Neural cell (in vitro differentiated cells): ENCODE results near the gene RUSC1. TPM values are rescaled to one million over a fixed set of nuclear protein-coding genes. Genes with fewer than 3 reads are reported as not detected.
"Not testable (repeated sequence)": the region's sequence is repeated elsewhere in the genome, so short reads cannot be mapped to it uniquely, and the experiment has no call there.

Source experiments
- H2AFZ ChIP-seq: fragments of 200-600, 300-800 bp; sonication (generic), shearing (Covaris generic); 2 replicates; pipeline ENCODE4 v1.6.0; 2014; ENCODE audit warnings: low read depth, mild to moderate bottlenecking, antibody characterized with exemption, low read length, moderate library complexity
- H3F3A ChIP-seq: fragments of 200-600 bp; shearing (Covaris generic); 2 replicates; pipeline ENCODE4 v1.6.1; 2016; ENCODE audit warnings: mild to moderate bottlenecking, moderate library complexity, mixed read lengths, antibody characterized with exemption, low read length; ENCODE audit not compliant: insufficient read depth, poor library complexity, severe bottlenecking
- H3K27ac ChIP-seq: fragments of 200-600, 300-800 bp; sonication (generic), shearing (Covaris generic); 2 replicates; pipeline ENCODE4 v1.5.1; 2014; ENCODE audit warnings: mild to moderate bottlenecking, low read length, moderate library complexity
- H3K27me3 ChIP-seq: fragments of 300-800, 200-600 bp; sonication (generic), shearing (Covaris generic); 2 replicates; pipeline ENCODE4 v1.6.0; 2014; ENCODE audit warnings: mild to moderate bottlenecking, low read depth, low read length, moderate library complexity; ENCODE audit not compliant: insufficient read depth
- H3K36me3 ChIP-seq: fragments of 300-800, 200-600 bp; sonication (generic), shearing (Covaris generic); 2 replicates; pipeline ENCODE4 v1.5.1; 2014; ENCODE audit warnings: mild to moderate bottlenecking, antibody characterized with exemption, low read length, moderate library complexity; ENCODE audit not compliant: insufficient read depth
- H3K4me2 ChIP-seq: fragments of 300-800, 200-600 bp; sonication (generic), shearing (Covaris generic); 2 replicates; pipeline ENCODE4 v1.6.0; 2014; ENCODE audit warnings: mild to moderate bottlenecking, low read length
- H3K4me3 ChIP-seq: fragments of 300-800, 200-600 bp; sonication (generic), shearing (Covaris generic); 2 replicates; pipeline ENCODE4 v1.5.1; 2014; ENCODE audit warnings: mild to moderate bottlenecking, low read length, moderate library complexity
- H3K79me2 ChIP-seq: fragments of 200-600 bp; shearing (Covaris generic); replicated peaks from 2 replicates; pipeline ENCODE4 v1.6.0; 2014; ENCODE audit warnings: mild to moderate bottlenecking, low read length, moderate library complexity; ENCODE audit not compliant: insufficient read depth
- H3K9ac ChIP-seq: fragments of 300-800, 200-600 bp; sonication (generic), shearing (Covaris generic); 2 replicates; pipeline ENCODE4 v1.6.1; 2016; ENCODE audit warnings: mild to moderate bottlenecking, low read length, mixed read lengths
- H3K9me2 ChIP-seq: fragments of 200-600 bp; shearing (Covaris generic); 2 replicates; pipeline ENCODE4 v1.6.1; 2016; ENCODE audit warnings: mild to moderate bottlenecking, low read length, mixed read lengths; ENCODE audit not compliant: insufficient read depth
- H3K9me3 ChIP-seq: fragments of 200-600, 300-800 bp; sonication (generic), shearing (Covaris generic); 2 replicates; pipeline ENCODE4 v1.6.1; 2016; ENCODE audit warnings: mild to moderate bottlenecking, mixed run types, low read length, moderate library complexity, mixed read lengths
- H4K20me1 ChIP-seq: fragments of 200-600 bp; shearing (Covaris generic); 2 replicates; pipeline ENCODE4 v1.6.1; 2016; ENCODE audit warnings: mild to moderate bottlenecking, mixed run types; ENCODE audit not compliant: insufficient read depth
- MXI1 ChIP-seq: fragments of 450-650 bp; conservative IDR thresholded peaks from 2 replicates; pipeline ENCODE4 v1.6.1; 2014; ENCODE audit warnings: antibody characterized with exemption, mild to moderate bottlenecking; ENCODE audit not compliant: poor library complexity, severe bottlenecking
- POLR2AphosphoS5 ChIP-seq: IDR thresholded peaks from 2 replicates; pipeline ENCODE4 v1.6.1; 2012
- RAD21 ChIP-seq: fragments of 450-650 bp; conservative IDR thresholded peaks from 2 replicates; pipeline ENCODE4 v1.6.1; 2014; ENCODE audit warnings: antibody characterized with exemption, mild to moderate bottlenecking, moderate library complexity
- TAF1 ChIP-seq: IDR thresholded peaks from 2 replicates; pipeline ENCODE4 v1.6.1; 2012; ENCODE audit warnings: low read depth
- polyA plus RNA-seq: library from polyadenylated mRNA; depleted of rRNA; stranded (reverse); fragments of >200 nt; gene quantifications from 2 replicates; pipeline ENCODE4 v1.2.3, GENCODE V29; 2014
- TF ChIP-seq, protein P1 (sequence below): fragments of 450-650 bp; IDR thresholded peaks from 2 replicates; pipeline ENCODE4 v1.5.1; 2014; ENCODE audit warnings: antibody characterized with exemption, mild to moderate bottlenecking, moderate library complexity; ENCODE audit not compliant: poor library complexity, severe bottlenecking
- TF ChIP-seq, protein P2 (sequence below): IDR thresholded peaks from 2 replicates; pipeline ENCODE4 v1.6.1; 2012; ENCODE audit warnings: borderline replicate concordance

Gene RUSC1
- polyA plus RNA-seq, 1 donor from 2014 or later = 45.7 TPM

DNA sequence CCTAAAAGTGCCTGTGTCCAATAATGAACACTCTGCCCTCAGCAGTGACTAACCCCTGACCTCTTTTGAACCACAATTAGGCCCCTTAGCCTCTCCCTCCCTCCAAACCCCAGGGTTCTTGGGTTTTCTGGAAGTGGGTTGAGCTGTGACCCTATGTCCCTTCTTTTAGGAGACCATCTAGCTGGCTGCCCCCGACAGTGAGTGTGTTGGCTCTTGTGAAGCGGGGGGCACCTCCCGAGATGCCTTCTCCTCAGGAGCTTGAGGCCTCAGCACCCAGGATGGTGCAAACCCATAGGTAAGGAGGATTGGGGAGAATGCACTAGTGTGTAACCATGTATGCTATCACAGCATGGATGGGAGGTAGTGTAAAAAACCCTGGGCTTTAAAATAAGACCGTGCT lies 7.3 kb downstream of the RUSC1 start:
- no peaks in the 10 kb centered on the region for H3K9me3 ChIP-seq
- H3K36me3 ChIP-seq = peaks cover 4% of the 10 kb centered on the region
- H2AFZ ChIP-seq = no peak overlapping the region
- H3K79me2 ChIP-seq = no peaks in the 10 kb centered on the region
- peaks cover 7% of the 10 kb centered on the region for H4K20me1 ChIP-seq
- no peaks in the 10 kb centered on the region for H3F3A ChIP-seq
- H3K9me2 ChIP-seq = no peaks in the 10 kb centered on the region
- H3K27me3 ChIP-seq = no peaks in the 10 kb centered on the region
- TF ChIP-seq, protein P1, sequence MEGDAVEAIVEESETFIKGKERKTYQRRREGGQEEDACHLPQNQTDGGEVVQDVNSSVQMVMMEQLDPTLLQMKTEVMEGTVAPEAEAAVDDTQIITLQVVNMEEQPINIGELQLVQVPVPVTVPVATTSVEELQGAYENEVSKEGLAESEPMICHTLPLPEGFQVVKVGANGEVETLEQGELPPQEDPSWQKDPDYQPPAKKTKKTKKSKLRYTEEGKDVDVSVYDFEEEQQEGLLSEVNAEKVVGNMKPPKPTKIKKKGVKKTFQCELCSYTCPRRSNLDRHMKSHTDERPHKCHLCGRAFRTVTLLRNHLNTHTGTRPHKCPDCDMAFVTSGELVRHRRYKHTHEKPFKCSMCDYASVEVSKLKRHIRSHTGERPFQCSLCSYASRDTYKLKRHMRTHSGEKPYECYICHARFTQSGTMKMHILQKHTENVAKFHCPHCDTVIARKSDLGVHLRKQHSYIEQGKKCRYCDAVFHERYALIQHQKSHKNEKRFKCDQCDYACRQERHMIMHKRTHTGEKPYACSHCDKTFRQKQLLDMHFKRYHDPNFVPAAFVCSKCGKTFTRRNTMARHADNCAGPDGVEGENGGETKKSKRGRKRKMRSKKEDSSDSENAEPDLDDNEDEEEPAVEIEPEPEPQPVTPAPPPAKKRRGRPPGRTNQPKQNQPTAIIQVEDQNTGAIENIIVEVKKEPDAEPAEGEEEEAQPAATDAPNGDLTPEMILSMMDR = no peak
- H3K27ac ChIP-seq = no peak overlapping the region
- H3K4me3 ChIP-seq = no peak overlapping the region
- no peak overlapping the region for H3K9ac ChIP-seq
- H3K4me2 ChIP-seq = no peak overlapping the region

DNA sequence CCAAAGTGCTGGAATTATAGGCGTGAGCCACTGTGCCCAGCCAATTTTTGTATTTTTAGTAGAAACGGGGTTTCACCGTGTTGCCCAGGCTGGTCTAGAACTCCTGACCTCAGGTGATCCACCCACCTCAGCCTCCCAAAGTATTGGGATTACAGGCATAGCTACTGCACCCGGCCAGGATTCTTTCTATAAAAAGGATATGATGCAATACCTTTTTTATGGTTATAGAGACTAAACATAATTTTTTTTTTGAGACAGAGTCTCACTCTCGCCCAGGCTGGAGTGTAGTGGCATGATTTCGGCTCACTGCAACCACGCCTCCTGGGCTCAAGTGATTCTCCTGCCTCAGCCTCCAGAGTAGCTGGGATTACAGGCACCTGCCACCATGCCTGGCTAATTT lies 8.2 kb downstream of the RUSC1 start:
- H3K36me3 ChIP-seq, H3K27me3 ChIP-seq: not testable (repeated sequence)

DNA sequence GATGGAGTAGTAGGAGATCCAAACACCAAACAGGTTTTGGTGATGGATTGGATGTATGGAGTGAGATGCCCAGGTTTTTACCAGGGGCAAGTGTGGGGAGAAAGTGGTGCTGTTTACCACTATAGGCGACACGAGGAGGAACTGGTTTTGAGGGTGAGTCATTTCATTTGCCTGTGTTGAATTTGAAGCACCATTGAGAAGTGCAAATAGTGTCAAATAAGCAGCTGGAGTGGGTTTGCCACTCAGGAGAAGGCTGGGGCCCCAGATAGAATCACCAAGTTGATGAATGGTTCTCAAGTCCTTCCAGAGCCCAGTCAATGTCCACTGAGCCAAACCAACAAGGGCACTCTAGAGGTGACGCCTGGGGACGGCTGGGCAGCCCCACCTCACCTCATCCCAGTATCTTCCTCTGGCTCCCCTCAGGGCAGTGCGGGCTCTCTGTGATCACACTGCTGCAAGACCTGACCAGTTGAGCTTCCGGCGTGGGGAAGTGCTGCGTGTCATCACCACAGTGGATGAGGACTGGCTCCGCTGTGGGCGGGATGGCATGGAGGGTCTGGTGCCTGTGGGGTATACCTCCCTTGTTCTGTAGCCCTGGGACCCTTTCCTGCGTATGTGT lies 9.4 kb downstream of the RUSC1 start:
- Histone ChIP-seq H3K9ac (no peak overlapping the region), H3F3A (peaks cover 3% of the 10 kb centered on the region), H3K4me3 (no peak overlapping the region), H2AFZ (no peak overlapping the region), H3K79me2 (no peaks in the 10 kb centered on the region), H3K27ac (no peak overlapping the region), H3K4me2 (no peak overlapping the region), H3K9me2 (no peaks in the 10 kb centered on the region), H3K9me3 (no peaks in the 10 kb centered on the region), H3K36me3 (peaks cover 4% of the 10 kb centered on the region), H4K20me1 (no peaks in the 10 kb centered on the region), H3K27me3 (no peaks in the 10 kb centered on the region)
- TF ChIP-seq RAD21 (no peak), POLR2AphosphoS5 (no peak), TAF1 (no peak), MXI1 (no peak)
- TF ChIP-seq, protein P2, sequence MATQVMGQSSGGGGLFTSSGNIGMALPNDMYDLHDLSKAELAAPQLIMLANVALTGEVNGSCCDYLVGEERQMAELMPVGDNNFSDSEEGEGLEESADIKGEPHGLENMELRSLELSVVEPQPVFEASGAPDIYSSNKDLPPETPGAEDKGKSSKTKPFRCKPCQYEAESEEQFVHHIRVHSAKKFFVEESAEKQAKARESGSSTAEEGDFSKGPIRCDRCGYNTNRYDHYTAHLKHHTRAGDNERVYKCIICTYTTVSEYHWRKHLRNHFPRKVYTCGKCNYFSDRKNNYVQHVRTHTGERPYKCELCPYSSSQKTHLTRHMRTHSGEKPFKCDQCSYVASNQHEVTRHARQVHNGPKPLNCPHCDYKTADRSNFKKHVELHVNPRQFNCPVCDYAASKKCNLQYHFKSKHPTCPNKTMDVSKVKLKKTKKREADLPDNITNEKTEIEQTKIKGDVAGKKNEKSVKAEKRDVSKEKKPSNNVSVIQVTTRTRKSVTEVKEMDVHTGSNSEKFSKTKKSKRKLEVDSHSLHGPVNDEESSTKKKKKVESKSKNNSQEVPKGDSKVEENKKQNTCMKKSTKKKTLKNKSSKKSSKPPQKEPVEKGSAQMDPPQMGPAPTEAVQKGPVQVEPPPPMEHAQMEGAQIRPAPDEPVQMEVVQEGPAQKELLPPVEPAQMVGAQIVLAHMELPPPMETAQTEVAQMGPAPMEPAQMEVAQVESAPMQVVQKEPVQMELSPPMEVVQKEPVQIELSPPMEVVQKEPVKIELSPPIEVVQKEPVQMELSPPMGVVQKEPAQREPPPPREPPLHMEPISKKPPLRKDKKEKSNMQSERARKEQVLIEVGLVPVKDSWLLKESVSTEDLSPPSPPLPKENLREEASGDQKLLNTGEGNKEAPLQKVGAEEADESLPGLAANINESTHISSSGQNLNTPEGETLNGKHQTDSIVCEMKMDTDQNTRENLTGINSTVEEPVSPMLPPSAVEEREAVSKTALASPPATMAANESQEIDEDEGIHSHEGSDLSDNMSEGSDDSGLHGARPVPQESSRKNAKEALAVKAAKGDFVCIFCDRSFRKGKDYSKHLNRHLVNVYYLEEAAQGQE = no peak

More for the DNA sequence above, 8.2 kb downstream of the RUSC1 start:
- H3K4me2 ChIP-seq, H3K4me3 ChIP-seq, H4K20me1 ChIP-seq, H2AFZ ChIP-seq, H3F3A ChIP-seq, H3K9ac ChIP-seq, H3K9me2 ChIP-seq, H3K79me2 ChIP-seq, H3K9me3 ChIP-seq, H3K27ac ChIP-seq: not testable (repeated sequence)
